Stimulated activated CD4-positive, alpha-beta T cell treated with anti-CD3 and anti-CD28 coated beads, Interleukin-12 subunit alpha, Interleukin-12 subunit beta, amount 100 ng/mL, for 24 hours (primary cell): ENCODE results near the gene TTYH1.
"Not testable (repeated sequence)": the region's sequence is repeated elsewhere in the genome, so short reads cannot be mapped to it uniquely, and the experiment has no call there.

ENCODE experiments used
- DNase-seq, 2 experiments: peaks; one replicate each; pipeline ENCODE4 v3.0.0-alpha.2; 2020; ENCODE audit warnings: low read depth in 2 of 2

TTYH1 gene

GRCh38 chr19:54444737-54445136 is 29.5 kb downstream of the TTYH1 start:
- no peak for DNase-seq

GRCh38 chr19:54446349-54446748 is 31.1 kb downstream of the TTYH1 start:
- DNase-seq, result not testable (repeated sequence)

GRCh38 chr19:54448040-54448773 is 32.9 kb downstream of the TTYH1 start:
- DNase-seq, result peak; percentile 38 to 39

- DNase-seq, result peak; percentile 94 to 95
Measured at GRCh38 chr19:54448774-54449700, 33.8 kb downstream of the TTYH1 start, which contains the start of gene LENG8. Gene LENG8, plus strand, starts transcription at chr19:54449199. Its CDS starts 2,146 bp downstream, at chr19:54451345.

- DNase-seq, result no peak
Measured at GRCh38 chr19:54449701-54450069, 34.4 kb downstream of the TTYH1 start.

- DNase-seq, result no peak
Measured at GRCh38 chr19:54451331-54451871, 36.1 kb downstream of the TTYH1 start.

- no peak for DNase-seq
Measured at GRCh38 chr19:54451997-54452396, 36.7 kb downstream of the TTYH1 start.

- no peak for DNase-seq
Measured at GRCh38 chr19:54452626-54453025, 37.4 kb downstream of the TTYH1 start.

GRCh38 chr19:54453921-54454780 is 38.9 kb downstream of the TTYH1 start:
- DNase-seq, result no peak

GRCh38 chr19:54454781-54455675 is 39.8 kb downstream of the TTYH1 start:
- no peak for DNase-seq

GRCh38 chr19:54455786-54456422 is 40.6 kb downstream of the TTYH1 start:
- DNase-seq, result no peak

GRCh38 chr19:54456423-54457373 is 41.4 kb downstream of the TTYH1 start:
- DNase-seq, result no peak

GRCh38 chr19:54457773-54458647 is 42.7 kb downstream of the TTYH1 start:
- no peak for DNase-seq

GRCh38 chr19:54458648-54459281 is 43.5 kb downstream of the TTYH1 start:
- no peak for DNase-seq

GRCh38 chr19:54459282-54460229 is 44.3 kb downstream of the TTYH1 start:
- DNase-seq, result no peak
